GM21723 (cell line): Measurements from ENCODE around the gene DDX27.
"Not testable (repeated sequence)": the region's sequence is repeated elsewhere in the genome, so short reads cannot be mapped to it uniquely, and the experiment has no call there.

ENCODE experiments used
- ATAC-seq: cut with Tn5 transposase; IDR thresholded peaks from one replicate; pipeline ENCODE4 v1.9.1; 2021; ENCODE audit warnings: mild to moderate bottlenecking, moderate library complexity; ENCODE audit not compliant: unreplicated experiment

The DDX27 gene

GRCh38 chr20:49219091-49219923 is at the start of gene DDX27:
Gene DDX27 (plus strand): TSS chr20:49219416. CDS start chr20:49219449, 33 bp downstream.
- peak; percentile 86 for ATAC-seq

GRCh38 chr20:49169547-49169946 is 49.7 kb upstream of the DDX27 start:
- no peak for ATAC-seq

DNA sequence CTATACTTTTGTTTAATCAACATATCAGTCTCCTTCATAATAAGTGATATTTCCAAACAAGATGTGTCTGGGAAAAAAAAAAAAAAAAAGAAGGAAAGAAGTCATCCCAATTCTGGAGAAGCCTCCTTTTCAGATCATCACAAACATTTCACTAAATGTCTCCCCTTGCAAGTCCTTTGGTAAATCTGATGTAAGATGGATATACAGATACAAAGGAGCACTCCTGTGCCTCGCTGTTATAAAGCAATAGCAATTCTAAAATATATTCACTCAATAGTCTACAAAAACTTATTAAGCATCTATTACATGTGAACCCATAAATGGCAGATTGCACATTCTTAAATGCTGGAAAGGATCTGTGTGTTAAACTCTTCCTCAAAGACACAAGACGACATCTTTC is 48.5 kb upstream of the DDX27 start:
- no peak for ATAC-seq

GRCh38 chr20:49171909-49172308 is 47.3 kb upstream of the DDX27 start:
- ATAC-seq: no peak

- no peak for ATAC-seq
Measured at GRCh38 chr20:49172413-49172812, 46.8 kb upstream of the DDX27 start.

GRCh38 chr20:49174183-49174582 is 45.0 kb upstream of the DDX27 start:
- ATAC-seq: no peak

GRCh38 chr20:49179368-49180277 is 39.6 kb upstream of the DDX27 start:
- ATAC-seq: no peak

- ATAC-seq: no peak
Measured at GRCh38 chr20:49181265-49181877, 37.8 kb upstream of the DDX27 start.

- ATAC-seq: no peak
Measured at GRCh38 chr20:49183444-49183843, 35.8 kb upstream of the DDX27 start.

GRCh38 chr20:49184084-49184501 is 35.1 kb upstream of the DDX27 start:
- ATAC-seq: not testable (repeated sequence)

GRCh38 chr20:49184691-49185070 is 34.5 kb upstream of the DDX27 start:
- ATAC-seq: no peak

DNA sequence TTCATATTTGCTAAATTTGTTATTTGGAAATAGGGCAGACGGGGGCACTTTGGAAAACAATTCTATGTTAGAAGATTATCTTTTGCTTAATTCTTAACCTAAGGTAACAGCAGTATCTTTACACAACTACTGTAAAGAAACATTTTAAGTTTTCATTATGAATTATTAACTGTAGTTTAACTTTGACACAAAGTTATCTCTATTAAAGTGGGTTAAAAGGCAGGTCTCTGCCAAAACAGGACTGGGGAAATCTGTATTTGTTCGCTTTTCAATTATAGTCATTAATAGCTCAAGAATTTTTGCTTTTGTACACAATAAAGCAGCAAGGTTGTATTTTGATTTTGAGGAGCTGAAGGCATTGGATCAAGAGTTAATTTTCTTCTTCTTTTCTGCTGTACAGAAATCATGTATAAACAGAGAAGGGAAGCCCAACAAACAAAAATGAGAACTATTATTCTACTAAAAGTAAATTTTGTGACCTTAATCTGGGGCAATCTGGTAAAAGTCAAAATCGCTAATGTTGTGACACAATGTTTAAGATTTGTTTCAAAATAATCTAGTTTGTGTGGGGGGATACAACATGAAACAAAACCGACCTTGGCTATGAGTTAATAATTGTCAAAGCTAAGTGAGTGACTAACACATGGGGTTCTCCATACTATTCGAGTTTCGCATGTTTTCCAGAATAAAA is 34.0 kb upstream of the DDX27 start:
- no peak for ATAC-seq

GRCh38 chr20:49186535-49187329 is 32.5 kb upstream of the DDX27 start:
- no peak for ATAC-seq

- ATAC-seq: peak; percentile 5
Measured at GRCh38 chr20:49187330-49187850, 31.8 kb upstream of the DDX27 start.

- peak; percentile 86 for ATAC-seq
Measured at GRCh38 chr20:49187851-49188641, 31.2 kb upstream of the DDX27 start, which contains the start of gene STAU1. Gene STAU1 (minus strand): TSS chr20:49188334. CDS start chr20:49166201, 22,133 bp downstream.

GRCh38 chr20:49192944-49193518 is 26.2 kb upstream of the DDX27 start:
- ATAC-seq: not testable (repeated sequence)

GRCh38 chr20:49199729-49200293 is 19.4 kb upstream of the DDX27 start:
- no peak for ATAC-seq

GRCh38 chr20:49203011-49203410 is 16.2 kb upstream of the DDX27 start:
- ATAC-seq: no peak
